GM19043 (cell line): ENCODE measurements around the gene DNAJC15.

Experiments
- ATAC-seq: cut with Tn5 transposase; IDR thresholded peaks from one replicate; pipeline ENCODE4 v1.9.1; 2021; ENCODE audit warnings: low read depth; ENCODE audit not compliant: unreplicated experiment

Gene DNAJC15

DNA sequence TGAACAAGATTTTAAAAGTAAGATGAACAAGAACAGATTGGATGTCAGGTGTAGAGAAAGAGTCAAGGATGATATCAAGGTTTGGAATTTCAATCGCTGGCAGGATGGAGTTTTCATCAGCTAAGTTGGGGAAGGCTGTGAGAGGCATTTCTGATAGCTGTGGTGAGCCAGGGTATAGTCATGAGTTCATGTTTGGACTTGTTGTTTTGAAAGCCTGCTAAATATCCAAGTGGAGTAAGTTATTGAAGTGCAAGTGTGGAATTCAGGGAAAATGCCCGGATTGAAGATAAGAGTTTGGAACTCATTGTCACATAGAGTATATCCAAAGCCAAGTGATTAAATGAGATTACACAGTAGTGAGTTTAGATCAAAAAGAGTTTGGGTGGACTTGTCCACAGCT, 20.4 kb upstream of the DNAJC15 start:
- ATAC-seq: no peak

DNA sequence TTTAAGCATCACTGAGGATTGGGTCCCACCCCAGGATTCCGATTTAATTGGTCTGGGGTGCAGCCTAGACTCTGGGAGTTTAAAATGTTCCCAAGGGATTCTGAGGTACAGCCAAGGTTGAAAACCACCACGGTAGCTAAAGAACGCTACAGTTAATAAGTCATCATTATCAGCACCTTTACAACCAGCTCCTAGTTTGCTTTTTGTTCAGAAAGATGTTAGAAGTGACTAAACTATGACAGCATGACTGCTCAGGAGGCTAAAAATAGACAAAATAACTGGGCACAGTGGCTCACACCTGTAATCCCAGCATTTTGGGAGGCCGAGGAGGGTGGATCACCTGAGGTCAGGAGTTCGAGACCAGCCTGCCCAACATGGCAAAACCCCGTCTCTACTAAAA, 19.7 kb upstream of the DNAJC15 start:
- no peak for ATAC-seq

DNA sequence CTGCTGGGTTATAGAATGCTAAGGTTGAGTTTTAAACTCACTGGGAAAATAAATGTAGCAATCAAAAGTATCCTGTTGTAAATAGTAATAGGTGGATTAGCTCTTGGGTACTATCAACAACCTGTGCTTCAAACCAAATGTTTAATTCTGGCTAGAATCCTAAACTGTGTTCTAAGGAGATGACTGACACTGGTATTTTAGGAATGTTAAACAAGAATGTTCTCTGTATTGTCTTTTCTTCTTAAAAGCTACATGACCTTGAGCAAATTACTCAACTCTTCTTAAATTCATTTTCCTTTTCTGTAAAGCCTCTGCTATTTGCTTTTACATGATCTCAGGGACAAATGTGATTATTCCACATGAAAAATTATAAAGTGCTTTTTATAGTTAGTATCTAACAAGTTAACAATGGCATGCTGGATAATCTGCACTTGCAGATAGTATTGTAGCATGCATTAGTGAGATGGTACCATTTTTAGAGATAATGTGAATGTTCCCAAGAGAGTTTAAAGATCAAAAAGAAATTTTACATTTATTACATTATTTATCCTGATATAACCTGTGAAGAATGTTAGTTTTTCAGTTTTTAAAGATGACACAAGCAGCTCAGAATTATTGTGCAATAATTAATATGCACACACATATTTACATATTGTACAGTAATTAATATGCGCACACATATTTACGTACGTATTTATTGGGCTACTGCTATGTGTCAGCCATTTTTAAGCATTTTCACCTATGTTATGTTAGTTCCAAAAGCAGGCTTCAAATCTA, 17.7 kb upstream of the DNAJC15 start:
- ATAC-seq: no peak

DNA sequence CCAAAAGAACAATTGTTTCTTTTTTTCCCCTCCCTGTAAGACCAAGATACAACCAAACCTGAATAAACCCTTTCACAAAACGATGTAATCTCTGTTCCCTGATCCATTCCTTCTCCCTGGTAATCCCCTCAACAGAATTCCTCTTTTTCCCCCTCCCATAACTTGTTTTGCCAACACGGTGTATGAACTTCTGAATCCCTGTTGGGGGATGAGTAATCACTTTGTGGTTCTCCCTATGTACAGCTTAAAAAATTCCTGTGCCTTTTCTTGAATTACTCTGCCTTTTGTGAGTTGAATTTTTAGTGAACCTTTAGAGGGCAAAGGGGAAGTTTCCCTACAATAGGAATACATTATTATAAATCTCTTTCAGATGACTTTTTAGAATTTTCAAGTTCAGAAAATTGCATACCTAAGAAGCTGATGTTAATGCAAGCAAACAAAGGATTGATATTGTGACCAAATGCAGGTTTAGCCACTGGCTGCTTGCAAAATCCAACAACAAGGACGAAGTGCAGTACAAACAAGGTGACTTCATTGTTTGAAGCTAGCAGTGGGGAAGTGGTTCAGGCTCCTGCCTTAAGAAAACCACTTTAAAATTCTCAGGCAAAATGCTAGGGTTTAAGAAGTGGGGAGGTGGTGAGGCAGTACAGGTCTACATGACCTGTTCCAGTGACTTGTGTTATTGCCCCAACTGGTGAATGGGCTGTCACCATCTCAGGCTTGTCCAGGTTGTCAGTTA, 16.3 kb upstream of the DNAJC15 start:
- no peak for ATAC-seq

DNA sequence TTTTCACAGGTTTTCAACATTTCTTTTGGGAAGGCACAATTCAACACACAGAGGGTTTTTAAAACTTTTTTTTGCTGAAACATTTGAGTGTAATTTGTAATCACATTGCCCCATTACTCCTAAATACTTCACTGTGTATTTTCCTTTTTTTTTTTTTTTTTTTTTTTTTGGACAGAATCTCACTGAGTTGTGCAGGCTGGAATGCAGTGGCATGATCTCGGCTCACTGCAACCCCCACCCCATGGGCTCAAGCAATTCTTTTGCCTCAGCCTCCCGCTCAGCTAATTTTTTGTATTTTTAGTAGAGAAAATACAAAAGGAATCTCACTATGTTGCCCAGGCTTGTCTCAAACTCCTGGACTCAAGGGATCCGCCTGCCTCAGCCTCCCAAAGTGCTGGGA, 14.8 kb upstream of the DNAJC15 start:
- ATAC-seq: no peak

DNA sequence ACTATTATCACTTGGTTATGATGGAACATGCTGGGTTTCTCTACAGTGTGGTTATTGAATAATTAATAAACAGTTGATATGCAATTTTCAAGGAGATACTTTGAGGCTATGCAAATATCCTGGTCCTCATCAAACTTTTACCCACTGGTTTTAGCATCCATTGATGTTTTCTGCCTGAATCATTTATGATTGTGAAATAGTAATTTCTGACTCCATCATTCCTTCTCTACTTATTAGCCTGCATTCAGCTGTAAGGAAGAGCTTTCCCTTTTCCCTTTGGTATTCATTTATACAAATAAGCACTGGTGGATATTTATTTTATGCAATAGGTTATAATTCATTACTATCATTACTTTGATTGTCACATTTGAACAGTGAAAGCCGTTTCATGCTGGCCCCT, 13.9 kb upstream of the DNAJC15 start:
- no peak for ATAC-seq

DNA sequence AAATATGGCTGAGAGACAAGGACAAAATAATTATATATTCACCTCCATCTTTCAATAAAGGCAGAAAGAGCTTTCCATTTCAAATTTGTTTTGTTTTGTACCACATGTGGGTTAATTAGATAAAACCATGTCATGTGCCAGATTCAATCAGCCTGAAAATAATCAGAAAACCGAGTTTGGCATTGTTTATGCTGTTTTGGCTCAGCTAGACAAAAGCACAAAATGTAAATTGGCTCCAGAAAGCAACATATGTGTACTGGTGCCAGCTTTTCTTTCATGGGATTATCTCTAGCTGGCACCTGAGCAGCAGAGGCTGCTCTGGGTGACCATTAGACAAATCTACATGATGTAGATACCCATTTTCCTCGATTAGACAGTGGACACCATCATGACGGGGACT, 9.2 kb upstream of the DNAJC15 start:
- ATAC-seq: no peak

DNA sequence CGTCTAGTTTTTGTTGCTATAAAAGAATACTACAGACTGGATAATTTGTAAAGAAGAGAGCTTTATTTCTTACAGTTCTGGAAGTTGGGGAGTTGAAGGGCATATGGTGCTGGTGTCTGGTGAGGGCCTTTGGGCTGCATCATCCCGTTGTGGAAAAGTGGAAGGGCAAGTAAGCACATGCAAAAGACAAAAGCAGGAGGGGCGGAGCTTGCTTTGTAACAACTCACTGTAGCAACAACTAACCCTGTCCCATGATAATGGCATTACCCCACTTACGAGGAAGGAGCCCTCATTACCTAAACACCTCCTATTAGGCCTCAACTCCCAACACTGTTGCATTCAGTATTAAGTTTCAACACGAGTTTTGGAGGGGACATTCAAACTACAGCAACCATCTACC, 7.2 kb upstream of the DNAJC15 start:
- no peak for ATAC-seq

DNA sequence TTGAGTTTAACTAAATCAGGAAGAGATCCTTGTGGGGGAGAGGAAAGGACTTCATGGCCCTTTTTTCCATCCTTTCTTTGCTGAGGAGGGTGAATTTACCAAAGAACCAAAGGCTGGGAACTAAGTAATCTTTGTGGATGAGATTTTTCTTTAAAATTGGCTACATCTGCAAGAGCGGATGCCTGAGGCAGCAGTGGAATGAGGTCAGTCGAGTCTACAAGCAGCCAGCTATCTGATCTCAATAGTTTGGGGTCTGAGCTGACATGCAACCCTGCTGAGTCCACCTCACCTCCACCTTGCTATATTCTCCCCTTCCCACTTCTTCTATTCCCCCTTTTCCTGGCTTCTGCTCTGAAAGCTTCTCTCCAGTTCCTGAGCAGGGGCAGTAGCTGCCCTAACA, 3.6 kb upstream of the DNAJC15 start:
- ATAC-seq: no peak

DNA sequence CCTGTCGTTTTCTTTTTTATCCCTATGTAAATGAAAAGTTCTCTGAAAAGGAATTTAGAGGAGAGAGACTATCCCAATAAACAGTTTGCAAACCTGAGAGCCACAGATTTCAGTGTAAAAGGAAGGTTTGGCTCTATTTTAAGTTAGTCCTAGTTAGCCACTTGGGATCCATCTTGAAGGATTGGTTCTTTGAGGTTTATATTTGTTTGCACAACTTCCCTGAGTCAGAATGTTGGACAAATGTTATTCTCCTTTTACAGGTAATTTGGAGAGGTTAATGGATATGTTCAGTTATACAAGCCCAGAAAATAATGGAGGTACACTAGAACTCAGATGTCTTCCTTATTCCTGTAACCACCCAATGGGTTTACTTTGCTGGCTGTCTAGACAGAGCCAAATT, 2.6 kb upstream of the DNAJC15 start:
- no peak for ATAC-seq

DNA sequence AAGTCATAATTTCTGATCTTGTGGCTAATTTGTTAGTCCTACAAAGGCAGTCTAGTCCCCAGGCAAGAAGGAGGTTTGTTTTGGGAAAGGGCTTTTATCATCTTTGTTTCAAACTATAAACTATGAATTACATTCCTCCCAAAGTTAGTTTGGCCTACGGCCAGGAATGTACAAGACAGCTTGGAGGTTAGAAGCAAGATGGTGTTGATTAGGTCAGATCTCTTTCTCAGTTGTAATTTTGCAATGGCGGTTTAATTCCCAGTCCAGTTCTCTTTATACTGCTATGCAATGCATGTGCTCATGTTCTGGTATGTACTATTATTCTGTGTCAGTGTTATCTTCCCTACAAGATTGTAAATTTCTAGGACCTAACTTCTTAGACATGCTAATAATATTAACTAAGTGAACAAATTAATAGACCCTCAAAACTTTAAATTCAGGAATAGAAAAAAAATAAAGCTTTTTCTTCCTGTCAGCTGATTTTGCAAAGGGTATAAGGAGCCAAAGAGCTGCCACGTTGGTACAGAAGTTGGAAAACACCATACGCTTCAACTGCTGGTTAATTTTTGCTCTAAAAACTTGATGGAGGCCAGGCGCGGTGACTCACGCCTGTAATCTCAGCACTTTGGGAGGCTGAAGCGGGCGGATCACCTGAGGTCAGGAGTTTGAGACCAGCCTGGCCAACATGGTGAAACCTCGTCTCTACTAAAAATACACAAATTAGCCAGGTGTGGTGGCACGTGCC, 1.3 kb upstream of the DNAJC15 start:
- ATAC-seq: no peak

DNA sequence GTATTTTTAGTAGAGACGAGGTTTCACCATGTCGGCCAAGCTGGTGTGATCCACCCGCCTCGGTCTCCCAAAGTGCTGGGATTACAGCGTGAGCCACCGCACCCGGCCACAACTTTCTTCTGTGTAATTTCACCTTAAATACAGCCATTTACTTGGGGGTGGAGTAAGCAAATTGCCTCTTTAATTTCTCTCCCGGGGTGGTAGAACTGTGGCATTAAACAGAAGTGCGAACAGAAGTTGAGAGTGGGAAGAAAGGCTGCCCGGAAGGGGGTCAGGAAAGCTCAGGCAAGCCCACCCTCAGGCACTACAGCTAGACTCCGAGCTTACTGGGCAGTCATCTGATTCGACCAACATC, 475 bp upstream of the DNAJC15 start:
- ATAC-seq: no peak

DNA sequence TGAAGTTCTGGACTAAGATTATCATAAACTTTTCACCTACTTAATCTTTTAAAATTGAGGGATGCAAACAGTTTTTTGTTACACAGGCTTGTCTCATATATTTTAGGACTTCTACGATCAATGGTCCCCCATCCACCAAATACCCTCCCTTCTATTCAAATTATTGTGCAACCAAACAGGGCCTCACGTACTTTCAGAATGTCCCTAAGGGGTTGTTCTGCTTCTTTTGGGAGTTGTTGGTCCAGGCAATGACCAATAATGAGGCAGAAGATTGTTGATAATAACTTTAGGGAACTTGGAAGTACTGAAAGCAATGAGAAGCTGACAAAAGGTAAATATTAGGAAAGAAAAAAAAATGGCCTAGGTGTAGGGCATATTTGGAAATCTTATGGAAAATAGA, 2.9 kb downstream of the DNAJC15 start:
- ATAC-seq: no peak

DNA sequence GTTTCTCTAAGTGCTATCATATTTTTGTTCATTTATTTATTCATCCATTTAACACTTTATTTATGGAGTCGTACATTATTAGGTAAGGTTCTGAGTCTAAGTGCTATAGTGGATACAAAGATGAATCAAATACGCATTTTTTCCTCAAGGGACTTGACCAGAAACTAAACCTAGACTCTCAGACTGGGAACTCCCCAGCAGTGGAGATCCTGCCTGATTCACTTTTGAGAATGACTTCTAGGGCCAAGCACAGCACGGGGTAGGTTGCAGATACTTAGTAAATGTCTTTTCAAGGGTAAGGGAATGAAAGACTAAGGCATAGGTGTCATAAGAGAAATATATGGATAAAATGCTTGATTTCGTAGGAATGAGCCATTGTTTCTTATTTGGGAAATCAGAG, 7.2 kb downstream of the DNAJC15 start:
- peak; percentile 57 for ATAC-seq

DNA sequence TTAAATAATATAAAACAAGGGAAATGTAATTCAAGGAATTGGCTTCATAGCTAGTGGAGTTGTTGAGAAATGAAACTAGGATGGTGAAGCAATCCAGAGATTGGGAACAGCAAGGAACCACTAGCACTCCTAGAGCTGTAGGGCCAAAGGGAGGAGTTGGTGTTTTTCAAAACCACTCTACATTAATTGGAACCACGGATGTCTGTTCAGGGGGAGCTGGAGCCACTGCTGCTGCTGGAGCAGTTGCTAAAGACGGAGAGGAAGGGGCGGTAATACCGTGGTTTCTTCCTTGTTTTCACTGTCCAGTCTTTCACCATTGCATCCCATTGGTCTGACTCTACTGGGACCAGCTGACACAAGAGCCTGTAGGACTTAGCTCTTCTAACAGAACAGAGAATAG, 8.5 kb downstream of the DNAJC15 start:
- ATAC-seq: no peak

DNA sequence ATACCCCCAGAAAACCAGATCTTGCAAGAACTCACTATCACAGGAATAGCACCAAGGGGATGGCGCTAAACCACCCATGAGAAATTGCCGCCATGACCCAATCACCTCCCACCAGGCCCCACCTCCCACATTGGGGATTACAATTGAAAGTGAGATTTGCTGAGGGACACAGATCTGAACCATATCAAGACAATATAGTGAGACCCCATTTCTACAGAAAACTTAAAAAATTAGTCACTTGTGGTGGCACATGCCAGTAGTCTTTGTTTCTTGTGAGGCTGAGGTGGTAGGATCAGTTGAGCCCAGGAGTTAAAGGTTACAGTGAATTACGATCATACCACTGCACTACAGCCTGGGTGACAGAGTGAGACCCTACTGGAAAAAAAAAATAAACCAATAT, 9.7 kb downstream of the DNAJC15 start:
- ATAC-seq: no peak

DNA sequence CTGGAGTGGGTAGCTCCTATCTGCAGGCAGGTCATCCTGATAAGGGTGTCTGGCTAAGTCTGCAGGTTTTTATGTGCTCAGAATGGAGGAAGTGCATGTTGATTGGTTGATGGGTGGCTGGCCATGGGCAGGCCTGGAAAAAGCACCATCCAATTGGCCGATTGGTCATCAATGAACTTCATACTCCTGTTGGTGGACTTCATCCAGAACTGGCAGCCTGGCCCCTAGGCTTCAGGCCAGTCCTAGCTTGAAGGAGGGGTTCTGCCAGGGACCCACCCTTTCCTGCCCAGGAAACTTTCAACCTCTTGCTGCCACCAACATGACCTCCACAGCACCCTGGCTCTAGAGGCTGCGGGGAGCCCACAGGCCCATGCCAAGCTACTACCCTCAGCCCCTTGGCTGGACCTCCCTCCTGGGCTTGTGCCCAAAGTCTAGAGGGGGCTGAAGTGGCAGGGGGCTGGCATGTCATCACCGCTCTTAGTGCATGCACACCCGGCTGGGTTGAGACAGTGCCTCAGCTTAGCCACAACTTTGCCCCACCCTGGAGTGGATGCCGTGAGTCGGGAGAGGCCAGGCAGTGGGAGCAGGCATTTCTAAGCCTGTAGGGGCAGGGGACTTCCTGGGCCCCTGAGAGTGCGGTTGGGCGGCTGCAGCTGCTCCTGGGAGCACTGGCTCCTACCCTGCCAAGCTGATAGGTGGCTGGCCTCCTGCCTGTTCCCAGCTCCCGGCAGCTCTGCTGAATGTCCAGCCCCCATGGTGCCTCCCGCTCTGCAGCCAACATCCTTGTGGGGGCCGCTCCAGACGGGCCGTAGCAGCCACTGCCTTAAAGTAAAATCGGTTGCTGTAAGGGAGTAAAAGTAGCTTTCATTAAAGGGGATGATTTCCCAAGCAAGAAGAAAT, 13.2 kb downstream of the DNAJC15 start:
- no peak for ATAC-seq

DNA sequence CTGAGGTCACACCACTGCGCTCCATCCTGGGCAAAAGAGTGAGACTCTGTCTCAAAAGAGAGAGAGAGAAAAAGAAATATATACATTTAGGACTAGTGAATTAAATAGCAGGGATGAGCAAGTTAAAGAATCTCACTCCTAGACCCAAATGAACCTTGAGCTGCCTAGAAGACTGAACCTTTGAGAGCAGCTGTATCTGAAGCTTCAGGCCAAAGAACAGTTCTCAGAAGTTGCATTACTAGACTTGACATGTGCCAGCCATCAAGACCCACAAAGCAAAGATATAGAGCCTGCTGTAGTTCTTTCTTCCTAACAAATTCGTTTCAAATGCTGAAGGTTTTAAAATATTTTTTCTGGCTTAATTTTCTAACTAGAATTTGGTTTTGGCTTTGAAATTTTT, 16.6 kb downstream of the DNAJC15 start:
- ATAC-seq: no peak

DNA sequence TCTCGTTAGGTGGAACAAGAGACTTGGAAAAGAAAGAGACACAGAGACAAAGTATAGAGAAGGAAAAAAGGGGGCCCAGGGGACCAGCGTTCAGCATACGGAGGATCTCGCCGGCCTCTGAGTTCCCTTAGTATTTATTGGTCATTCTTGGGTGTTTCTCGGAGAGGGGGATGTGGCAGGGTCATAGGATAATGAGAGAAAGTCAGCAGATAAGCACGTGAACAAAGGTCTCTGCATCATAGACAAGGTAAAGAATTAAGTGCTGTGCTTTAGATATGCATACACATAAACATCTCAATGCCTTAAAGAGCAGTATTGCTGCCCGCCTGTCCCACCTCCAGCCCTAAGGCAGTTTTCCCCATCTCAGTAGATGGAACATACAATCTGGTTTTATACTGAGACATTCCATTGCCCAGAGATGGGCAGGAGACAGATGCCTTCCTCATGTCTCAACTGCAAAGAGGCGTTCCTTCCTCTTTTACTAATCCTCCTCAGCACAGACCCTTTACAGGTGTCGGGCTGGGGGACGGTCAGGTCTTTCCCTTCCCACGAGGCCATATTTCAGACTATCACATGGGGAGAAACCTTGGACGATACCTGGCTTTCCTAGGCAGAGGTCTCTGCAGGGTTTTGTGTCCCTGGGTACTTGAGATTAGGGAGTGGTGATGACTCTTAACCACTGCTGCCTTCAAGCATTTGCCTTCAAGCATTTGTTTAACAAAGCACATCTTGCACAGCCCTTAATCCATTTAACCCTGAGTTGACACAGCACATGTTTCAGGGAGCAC, 17.4 kb downstream of the DNAJC15 start:
- ATAC-seq: peak; percentile 25

DNA sequence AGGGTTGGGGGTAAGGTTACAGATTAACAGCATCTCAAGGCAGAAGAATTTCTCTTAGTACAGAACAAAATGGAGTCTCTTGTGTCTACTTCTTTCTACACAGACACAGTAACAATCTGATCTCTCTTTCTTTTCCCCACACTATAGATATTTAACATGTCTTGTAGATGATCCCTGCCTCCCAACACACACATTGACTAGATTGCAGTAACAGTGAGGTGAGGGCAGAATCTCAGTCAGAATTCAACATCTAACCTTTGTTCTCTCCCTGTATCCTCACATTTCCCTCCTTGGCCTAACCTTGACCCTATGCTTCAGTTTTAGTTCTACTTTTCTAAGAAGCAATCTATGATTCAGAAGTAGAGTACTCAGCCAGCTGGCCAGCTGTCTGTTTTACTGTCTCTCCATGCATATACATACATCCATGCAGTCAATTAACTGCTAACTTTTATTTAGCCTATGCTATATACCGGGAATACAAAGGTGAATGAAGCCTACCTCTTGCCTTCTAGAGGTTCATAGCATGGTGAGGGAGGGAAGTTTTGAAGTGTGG, 18.1 kb downstream of the DNAJC15 start:
- peak; percentile 58 for ATAC-seq
